HG03520 (cell line): ENCODE data around the gene RAN.
A peak's percentile ranks its signal among the peaks of the same experiment; 100 is the strongest.
"Not testable (repeated sequence)": the region's sequence is repeated elsewhere in the genome, so short reads cannot be mapped to it uniquely, and the experiment has no call there.

Experiments used
- ATAC-seq: cut with Tn5 transposase; IDR thresholded peaks from one replicate; pipeline ENCODE4 v1.9.1; 2021; ENCODE audit warnings: mild to moderate bottlenecking, moderate library complexity; ENCODE audit not compliant: unreplicated experiment

RAN gene

DNA sequence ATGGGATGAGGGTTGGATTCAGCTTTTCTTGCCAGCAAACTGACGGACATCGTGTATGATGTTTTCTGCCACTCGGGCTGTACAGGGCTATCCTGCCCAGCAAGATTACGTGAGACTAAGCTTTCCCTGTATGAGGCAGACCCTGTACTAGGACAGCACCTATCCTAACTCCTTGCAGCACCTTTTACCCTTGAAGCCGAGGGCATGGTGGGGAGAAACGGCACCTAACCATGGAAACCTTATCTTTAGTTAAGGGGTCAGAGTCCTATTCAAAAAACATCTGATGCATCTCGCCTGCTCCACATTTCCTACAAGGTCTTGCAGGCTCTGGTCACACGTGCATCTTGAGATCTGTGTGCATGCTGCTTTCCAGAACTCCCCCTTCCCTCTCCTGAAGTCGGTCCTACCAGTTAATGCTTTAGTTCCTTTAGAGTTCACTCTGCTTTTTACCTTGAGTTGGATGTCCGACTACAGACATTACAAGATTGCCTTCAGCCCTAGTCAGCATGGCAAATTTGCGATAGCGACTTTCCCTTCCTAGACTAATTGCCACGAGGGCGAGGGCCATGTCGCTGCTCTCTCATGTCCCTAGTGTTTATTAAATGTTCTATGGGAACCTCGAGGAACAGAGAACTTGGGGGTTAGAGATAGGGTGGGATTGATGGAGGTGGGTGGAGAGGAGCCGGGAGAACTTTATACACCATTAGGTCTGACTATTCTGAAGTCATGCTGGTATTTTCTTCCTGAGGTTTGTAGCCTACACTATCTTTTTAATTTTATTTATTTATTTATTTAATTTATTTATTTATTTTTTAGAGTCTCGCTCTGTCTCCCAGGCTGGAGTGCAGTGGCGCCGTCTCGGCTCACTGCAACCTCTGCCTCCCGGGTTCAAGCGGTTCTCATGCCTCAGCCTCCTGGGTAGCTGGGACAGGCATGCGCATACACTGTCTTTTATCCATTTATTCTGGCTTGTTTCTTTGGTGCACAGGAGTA is 6.6 kb downstream of the RAN start:
- no peak for ATAC-seq

DNA sequence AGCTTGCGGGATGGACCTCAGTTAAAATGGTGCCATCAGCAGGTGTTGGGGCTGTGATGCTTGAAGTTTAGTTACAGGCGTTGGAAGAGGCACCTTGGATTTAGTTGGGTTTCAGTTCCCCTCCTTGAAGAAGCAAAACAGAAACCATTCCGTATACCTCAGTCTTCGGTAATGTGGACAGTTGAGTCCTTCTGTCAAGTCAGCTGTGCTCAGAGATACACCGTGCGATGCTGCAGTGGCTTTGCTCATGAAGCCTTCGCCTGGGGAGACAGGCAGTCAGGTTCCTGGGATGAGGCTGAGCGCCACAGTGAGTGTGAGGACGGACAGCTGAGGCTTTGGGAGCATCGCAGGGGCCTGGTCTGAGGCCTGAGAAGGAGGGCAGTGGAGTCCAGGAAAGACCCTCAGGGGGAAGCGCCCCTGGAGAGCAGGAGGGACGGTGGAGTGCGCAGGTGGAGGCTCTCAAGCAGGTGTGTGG is 7.4 kb downstream of the RAN start:
- ATAC-seq = peak; percentile 86

DNA sequence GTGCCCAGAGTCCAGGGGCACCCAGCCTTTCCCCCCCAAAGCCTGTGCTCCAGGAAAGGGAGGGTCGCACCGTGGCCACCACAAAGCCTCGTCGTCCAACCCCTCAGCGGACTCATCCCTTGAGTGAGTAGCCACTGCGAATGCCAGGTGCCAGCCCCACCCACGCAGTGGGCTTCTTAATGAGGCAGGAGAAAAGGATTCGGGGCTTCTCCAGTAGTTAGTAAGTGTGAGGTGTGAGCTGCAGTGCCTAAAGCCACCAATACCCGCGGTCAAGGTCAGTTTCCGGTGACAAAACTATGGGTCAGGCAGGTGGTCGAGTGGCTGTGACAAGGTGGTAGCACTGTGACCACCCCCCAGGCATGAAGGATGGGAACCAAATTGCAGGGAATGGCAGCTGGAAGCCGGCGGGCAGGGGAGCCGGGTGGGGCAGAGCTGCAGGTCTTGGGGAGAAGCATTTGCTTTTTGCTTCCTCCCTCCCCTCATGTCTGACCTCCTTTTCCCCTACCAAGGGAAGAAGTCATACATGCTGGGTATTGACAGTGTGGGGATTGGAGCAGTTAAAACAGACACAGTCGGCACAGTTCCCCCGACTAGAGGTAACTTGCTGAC is 8.0 kb downstream of the RAN start:
- ATAC-seq = no peak

DNA sequence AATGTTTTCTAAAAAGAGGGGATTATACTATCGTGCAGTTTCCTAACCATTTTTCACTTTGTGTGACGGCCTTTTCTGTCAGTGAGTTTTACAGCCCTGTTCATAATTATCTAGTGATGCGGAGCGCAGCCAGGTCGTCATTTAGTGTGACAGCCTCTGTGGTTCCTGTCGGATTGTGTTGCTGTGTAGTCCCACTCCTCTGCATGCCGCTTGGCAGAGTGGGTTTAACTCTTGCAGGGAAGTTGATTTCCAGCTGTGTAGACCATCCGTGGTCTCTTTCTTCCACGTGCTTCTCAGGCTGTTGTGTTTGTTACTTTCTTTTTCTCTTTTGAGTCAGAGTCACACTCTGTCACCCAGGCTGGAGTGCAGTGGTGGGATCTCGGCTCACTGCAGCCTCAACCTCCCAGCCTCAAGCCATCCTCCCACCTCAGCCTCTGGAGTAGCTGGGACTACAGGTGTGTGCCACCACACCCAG is 8.6 kb downstream of the RAN start:
- peak; percentile 54 for ATAC-seq

DNA sequence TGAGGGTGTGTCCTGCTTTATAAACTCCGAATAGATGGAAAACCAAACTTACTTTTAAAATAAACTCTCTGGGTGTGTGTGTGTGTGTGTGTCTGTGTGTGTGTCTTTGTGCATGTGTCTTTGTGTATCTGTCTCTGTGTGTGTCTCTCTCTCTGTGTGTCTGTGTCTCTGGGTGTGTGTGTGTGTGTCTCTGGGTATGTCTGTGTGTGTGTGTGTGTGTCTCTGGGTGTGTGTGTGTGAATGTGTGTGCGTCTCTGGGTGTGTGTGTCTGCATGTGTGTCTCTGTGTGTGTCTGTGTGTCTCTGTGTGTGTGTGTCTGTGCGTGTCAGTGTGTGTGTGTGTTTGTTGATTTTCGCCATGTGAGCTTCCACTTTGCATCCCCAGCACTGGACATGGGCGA is 9.2 kb downstream of the RAN start:
- no peak for ATAC-seq

DNA sequence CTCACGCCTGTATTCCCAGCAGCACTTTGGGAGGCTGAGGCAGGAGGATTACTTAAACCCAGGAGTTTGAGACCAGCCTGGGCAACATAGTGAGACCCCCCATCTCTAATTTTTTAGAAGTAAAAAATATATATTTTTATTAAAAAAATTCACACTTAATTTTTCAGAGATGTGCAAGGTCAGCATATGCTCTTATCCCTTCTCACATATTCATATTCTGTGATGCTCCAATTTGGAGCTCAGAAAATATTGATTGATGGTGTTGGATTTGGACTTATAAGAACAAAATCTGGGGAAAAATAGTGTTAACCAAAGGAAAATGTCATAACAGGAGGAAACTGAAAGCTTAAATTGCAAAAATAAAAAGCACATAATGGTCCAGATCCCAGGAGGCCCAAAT is 9.7 kb downstream of the RAN start:
- ATAC-seq = no peak

DNA sequence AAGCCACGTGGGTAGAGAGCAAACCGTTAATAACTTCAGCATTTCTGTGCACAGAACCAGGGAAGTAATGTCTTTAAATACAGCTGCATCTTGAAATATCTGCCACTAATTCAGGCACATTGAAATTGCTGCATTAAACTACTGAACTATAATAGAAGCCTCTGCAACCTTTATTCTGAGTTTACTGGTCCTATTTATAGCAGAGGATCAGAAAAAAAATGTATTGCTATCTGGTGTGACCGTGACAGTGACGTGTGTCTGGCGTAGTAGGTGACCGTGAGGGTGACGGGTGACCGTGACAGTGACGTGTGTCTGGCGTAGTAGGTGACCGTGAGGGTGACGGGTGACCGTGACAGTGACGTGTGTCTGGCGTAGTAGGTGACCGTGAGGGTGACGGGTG is 15.3 kb downstream of the RAN start:
- ATAC-seq = not testable (repeated sequence)

DNA sequence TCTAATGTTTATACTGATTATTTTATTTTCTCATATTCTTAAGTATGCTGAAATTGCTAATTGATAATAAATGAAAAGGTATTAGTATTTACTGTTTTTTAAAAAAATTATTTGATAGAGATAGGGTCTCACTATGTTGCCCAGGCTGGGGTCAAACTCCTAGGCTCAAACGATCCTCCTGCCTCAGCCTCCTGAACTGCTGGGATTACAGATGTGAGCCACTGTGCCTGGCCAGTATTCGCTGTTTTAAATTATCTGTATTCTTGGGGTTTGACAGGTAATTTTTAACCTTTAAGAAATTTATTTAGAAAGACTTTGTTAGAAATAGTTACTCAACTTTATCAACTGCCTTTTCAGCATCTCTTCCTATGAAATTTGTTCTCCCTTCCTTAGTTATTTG is 32.2 kb downstream of the RAN start:
- ATAC-seq = no peak

DNA sequence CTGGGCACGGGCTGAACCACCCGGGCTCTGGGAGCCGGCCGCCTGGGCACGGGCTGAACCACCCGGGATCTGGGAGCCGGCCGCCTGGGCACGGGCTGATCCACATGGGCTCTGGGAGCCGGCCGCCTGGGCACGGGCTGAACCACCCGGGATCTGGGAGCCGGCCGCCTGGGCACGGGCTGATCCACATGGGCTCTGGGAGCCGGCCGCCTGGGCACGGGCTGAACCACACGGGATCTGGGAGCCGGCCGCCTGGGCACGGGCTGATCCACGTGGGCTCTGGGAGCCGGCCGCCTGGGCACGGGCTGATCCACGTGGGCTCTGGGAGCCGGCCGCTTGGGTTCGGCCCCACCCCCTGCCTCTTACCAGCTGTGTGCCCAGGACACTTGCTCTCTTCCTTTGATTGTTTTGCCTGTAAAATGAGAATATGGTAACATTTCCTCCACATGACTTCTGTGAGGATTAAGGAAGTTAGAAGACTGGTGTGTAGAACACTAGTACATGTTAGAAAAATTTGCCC is 33.1 kb downstream of the RAN start:
- ATAC-seq = not testable (repeated sequence)

DNA sequence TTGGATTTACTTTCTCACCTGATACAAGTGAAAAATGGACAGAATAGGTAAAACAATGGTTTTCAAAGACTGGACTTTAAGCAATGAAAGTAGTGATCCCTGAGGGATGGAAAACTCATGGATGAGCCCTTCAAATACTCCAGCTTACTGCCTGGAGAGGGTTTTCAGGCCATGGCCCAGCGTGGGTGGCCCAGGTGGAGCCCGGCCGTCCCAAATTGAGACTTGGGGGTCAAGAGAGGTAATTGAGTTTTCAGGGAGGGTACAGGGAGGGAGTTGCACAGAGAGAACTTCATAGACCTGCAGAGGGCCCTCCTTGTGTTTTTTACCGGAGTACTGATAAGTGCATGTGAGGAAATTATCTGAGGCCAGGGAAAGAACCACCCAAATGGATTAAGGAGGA is 37.2 kb downstream of the RAN start:
- ATAC-seq = no peak

DNA sequence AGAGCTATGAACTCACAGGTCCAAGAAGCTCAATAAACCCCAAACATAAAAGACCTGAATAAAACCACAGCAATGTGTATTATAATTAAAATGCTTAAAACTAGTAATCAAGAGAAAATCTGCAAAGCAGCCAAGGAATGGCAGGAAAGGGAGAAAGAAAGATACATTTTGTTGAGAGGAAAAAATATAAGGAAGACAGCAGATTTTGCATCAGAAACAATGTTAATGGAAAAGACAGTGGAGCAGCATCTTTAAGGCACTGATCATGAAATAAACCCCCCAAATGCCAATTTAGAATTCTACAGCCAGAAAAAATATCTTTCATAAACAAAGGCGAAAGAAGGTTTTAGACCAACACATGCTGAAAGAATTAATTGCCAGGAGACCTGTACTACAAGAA is 39.3 kb downstream of the RAN start:
- ATAC-seq = no peak

DNA sequence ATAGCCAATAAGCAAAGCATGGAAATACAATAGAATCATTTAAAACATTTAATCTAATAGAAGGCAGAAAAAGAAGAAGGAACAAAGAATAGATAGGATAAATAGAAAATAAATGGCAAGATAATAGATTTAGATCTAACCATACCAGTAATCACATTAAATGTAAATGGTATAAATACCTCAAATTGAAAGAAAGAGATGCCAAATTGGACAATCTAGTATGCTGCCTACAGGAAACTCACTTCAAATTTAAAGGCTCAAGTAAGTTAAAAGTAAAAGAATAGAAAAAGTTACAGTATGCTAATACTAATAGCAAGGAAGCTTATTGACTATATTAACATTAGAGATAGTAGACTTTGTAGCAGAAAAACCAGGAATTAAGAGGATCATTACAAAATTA is 40.1 kb downstream of the RAN start:
- ATAC-seq = no peak

DNA sequence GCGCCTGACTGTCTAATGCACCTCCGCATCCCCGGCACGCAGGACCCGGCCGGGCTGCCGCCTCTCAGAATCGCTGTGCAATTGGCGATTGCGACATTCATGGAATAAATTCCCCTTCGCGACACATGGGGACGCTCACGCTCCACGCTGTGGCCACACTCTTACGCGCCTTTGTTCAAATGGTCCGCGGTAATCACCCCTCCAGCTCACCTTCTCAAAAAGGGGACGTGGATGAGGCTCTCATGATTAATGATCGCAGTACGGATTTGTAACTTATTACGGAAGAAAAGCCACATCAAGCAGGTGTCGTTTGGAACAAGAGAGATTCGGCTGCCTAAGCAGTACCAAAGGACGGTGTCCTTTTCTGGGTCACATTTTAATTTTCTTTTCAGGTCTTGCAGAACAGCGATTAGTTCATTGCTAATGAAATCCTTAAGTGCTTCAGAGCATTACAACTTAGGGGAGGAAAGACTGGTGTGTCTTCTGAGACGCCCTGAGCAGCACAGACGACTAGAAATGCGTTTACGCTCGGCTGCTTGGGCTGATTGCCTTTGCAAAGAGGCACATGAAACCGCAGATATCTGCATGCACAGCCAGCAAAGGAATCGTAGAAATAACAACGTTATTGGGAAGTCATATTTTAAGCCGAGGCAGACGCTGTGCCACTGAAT is 44.5 kb downstream of the RAN start:
- ATAC-seq = peak; percentile 50

DNA sequence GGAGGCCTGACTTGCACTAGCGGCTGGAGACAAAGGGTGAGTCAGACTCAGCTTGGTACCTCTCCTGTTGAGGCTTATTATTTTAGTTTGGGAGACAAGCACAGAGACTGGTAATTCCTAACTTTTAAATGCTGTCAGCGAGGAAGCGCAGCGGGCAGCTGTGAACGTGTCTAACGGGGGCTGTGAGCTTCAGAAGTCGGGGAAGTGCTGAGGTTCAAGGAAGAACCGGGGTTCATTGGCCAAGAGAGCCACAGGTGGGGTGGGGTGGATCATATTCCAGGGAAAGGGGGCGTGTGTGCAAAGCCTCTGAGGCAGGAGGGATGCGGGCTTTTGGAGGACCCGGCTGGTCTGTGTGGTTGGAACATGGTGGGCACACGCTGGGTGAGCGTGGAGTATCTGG is 45.7 kb downstream of the RAN start:
- ATAC-seq = no peak

DNA sequence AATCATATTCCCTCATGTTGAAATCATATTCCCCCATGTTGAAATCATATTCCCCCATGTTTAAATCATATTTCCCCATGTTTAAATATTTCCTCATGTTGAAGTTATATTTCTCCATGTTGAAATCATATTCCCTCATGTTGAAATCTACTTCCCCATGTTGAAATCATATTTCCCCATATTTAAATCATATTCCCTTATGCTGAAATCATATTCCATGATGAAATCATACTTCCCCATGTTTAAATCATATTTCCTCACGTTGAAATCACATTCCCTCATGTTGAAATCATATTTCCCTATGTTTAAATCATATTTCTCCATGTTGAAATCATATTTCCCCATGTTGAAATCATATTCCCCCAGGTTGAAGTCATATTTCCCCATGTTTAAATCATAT is 47.2 kb downstream of the RAN start:
- ATAC-seq = no peak

DNA sequence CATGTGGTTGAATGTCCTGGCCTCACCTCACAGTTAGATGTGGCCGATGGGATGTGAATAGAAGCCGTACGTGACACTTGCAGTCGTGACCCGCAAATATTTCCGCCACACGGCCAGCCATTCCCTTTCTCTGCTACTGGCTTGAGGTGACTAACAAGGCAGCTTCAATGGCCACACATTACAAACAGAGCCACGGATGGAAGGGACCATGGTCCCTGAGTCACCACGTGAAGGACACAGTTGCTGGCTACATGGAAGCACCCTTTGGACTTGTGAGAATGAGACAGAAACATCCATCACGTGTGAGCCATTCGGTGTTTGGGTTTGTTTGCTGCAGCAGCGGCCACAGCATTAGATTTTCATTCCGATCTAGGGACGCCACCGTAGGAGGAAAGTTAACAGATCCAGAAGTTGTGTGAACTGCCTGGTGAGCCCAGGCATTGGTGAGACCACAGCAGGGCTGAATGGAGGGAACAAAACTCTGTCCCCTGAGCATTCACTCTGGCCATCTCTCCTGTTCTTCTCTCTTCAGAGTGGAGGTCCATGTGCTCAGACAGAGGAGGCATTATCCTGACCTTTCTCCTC is 48.3 kb downstream of the RAN start:
- ATAC-seq = no peak

DNA sequence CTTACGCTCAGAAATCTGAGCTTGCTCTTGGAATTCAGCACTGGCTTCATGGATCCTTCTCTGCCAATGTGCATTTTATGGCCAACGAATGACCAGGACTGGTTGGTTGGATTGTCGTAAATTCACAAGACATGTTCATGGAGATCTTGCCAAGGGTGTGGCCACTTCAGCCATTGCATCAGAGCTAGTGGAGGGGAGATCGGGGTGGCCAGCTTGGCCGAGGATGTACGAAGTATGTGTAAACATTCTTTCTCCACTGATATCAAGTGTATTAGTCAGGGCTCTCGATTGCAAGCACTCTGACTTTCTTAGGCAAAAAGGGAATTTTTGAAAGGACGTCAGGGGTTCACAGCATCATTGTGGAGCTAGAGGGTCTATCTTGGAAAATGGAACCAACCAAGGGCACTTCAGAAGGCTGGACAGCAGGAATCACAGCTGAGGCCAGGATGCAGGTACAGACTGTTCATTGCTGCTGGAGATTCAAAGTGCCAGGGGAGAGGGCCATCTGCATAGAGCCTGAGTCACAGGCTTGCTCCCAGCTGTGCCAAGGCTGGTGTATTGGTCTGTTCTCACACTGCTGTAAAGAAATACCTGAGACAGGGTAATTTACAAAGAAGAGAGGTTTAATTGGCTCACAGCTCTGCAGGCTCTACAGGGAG is 49.0 kb downstream of the RAN start:
- no peak for ATAC-seq

DNA sequence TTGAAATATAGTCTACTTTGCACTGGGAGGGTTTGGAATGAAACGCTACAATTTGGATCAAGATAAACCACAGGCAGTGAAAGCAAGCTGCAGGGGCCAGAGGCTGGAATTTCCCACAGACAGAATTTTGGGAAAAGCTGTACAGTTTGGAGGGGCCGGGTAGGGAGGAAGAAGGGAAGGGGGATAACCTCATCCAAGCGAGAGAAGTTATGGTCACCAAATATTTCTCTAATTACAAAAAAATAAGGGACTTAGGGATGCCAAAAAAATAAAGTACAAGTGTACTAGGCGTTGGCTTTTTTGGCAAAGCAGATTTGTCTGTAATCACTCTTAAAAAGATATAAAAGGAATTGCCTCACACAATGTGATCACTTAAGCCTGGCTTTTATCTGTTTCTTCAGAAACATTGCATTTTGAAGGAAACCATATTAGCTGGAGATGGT is 50.7 kb downstream of the RAN start:
- ATAC-seq = no peak

DNA sequence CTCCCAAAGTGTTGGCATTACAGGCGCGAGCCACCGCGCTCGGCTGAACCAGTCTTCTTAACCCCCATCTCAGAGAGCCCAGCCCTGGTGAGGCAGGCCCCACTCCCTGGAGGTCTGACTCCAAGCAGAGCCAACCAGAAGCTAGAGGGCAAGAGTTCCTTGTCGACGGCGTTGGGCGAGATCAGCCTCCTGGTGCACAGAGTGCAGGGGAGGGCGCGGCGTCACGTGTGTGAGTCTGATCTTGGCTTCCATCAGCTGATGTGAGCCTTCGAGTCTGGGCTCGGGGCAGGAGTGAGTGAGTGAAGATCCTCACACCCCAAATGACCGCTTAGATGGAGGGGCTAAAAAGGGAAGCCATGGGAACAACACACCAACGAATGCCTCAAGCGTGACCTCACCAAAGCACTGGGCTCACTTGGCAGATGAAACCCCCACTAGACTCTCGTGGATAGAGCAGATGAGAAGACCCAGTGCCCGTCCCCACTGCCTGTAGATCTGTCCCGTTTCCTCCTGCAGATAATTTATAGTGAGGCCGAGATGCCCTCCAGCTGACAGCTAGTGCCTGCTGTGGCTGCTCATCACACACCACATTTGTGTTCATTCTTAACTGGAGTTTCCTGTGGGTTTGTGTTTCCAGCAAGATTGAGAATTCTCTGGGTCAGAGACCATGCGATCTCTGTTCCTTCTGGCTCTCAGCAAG is 53.2 kb downstream of the RAN start:
- ATAC-seq = no peak

DNA sequence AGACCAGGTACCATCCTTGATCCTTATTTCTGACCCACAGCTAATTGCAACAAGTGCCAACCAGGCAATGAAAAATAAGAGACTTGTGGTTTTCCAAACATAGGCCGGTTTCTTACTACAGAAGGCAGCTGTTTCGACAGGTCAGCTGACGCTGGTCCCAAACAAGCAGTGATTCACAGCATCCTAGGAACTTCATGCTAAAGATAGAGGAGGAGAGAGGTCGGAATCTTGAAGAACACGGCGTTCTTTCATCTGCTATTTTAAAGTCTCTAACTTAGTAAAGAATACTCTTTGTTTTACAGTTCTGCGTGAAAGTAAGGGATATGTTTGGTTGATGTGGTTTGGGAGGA is 53.8 kb downstream of the RAN start:
- no peak for ATAC-seq
